VCaP (cell line): ENCODE results near the gene COQ8A.
A peak's percentile ranks its signal among the peaks of the same experiment; 100 is the strongest.

Experiments used
- H3K27ac ChIP-seq: fragments of 450-650 bp; 2 replicates; pipeline ENCODE4 v1.5.1; 2017
- CTCF ChIP-seq: fragments of 450-650 bp; conservative IDR thresholded peaks from 2 replicates; pipeline ENCODE4 v1.5.1; 2017; ENCODE audit warnings: mild to moderate bottlenecking, moderate library complexity

Gene COQ8A

GRCh38 chr1:226987179-226987536 lies 47.1 kb downstream of the COQ8A start:
- H3K27ac ChIP-seq: peak overlapping the region; percentile 64
- TF ChIP-seq CTCF: no peak

GRCh38 chr1:226987623-226988333 lies 47.7 kb downstream of the COQ8A start:
- TF ChIP-seq CTCF: no peak
- peak overlapping the region; percentile 64 for H3K27ac ChIP-seq

- TF ChIP-seq CTCF: no peak
- H3K27ac ChIP-seq: peak overlapping the region; percentile 64
Observed at GRCh38 chr1:226988334-226988666, 48.2 kb downstream of the COQ8A start.

GRCh38 chr1:226989085-226989920 lies 49.2 kb downstream of the COQ8A start:
- TF ChIP-seq CTCF: no peak
- H3K27ac ChIP-seq: peak overlapping the region; percentile 64

GRCh38 chr1:226990133-226990716 lies 50.1 kb downstream of the COQ8A start:
- no peak for TF ChIP-seq CTCF
- no peak overlapping the region for H3K27ac ChIP-seq

GRCh38 chr1:226991920-226992319 lies 51.8 kb downstream of the COQ8A start:
- no peak overlapping the region for H3K27ac ChIP-seq
- no peak for TF ChIP-seq CTCF

- TF ChIP-seq CTCF: no peak
- no peak overlapping the region for H3K27ac ChIP-seq
Observed at GRCh38 chr1:226993814-226994585, 53.9 kb downstream of the COQ8A start.
